HEK293T (cell line): ENCODE data around the gene PLCG1.

Experiments used
- BHLHE40 ChIP-seq: fragments of 450-650 bp; IDR thresholded peaks from 2 replicates; pipeline ENCODE4 v1.6.1; 2016; ENCODE audit warnings: mild to moderate bottlenecking, moderate library complexity, borderline replicate concordance
- FOXM1 ChIP-seq: fragments of 450-650 bp; IDR thresholded peaks from 2 replicates; pipeline ENCODE4 v1.6.1; 2017; ENCODE audit warnings: mild to moderate bottlenecking, borderline replicate concordance
- L3MBTL2 ChIP-seq: fragments of 450-650 bp; conservative IDR thresholded peaks from 2 replicates; pipeline ENCODE4 v1.6.1; 2016; ENCODE audit warnings: mild to moderate bottlenecking
- SP1 ChIP-seq: fragments of 450-650 bp; IDR thresholded peaks from 2 replicates; pipeline ENCODE4 v1.6.1; 2017

DNA sequence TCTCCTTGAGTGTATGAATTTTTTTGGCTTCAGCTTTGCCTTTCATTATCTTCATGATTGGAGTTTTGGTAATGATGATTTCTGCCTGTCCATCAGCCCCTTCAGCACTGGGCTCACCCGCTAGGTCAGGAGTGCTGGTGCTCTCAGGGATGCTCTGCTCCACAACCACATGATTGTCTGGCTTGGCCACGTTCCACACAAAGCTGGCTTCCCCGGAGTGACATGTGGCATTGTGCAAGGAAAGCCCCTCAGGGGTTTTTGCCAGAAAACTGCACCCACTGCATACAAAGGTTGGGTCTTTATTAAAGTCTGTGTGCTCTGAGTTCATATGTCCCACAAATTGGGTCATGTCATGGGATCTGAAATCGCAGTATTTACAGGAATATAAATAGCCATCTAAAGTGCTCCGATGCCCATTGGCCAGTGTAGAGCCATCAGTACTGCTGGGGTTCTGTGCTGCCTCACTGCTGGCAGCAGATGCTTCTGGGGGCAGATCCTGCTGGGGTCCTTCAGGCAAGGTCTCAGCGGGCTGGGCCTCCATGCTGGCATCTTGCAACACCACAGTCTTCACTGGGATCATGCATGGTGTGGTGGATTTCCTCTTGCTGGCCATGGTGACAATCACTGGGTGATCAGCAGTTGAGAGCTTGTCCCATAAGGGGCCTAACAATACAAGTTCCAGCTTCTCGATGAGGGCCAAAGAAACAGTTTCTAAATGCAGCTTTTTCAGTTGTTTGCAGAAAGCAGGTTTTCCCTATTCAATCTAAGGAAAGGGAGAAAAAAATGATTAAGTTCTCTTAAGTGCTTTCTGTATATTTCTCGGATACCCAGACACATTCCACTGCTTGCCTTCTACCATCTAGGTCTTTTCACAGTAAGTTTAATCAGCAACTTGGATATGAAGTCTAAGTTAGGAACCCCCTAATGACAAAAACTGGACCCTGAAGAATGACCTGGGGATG lies 67.2 kb downstream of the PLCG1 start:
- TF ChIP-seq L3MBTL2 (no peak), BHLHE40 (no peak), FOXM1 (no peak), SP1 (no peak)
